A549 (cell line): Measurements from ENCODE around the gene CFAP100. TPM values are rescaled to one million over a fixed set of nuclear protein-coding genes. Genes with fewer than 3 reads are reported as not detected.

Experiments used
- ATAC-seq, 2 experiments: fragments of 200-7000 bp in 1 of 2; fragments of >200 bp in 1 of 2; cut with Nextera tagmentation in 1 of 2; cut with Tn5 transposase in 1 of 2; 3 replicates each; pipeline versions ENCODE4 v1.8.0 to v1.9.1; 2018 to 2020; ENCODE audit warnings: mild to moderate bottlenecking in 1 of 2, moderate library complexity in 1 of 2
- CTCF ChIA-PET: fragments of 300-600 bp; sonication (Branson Sonifier 250); formaldehyde crosslinking; extraction: SDS; loops from one replicate; lab custom pipeline; 2021; ENCODE audit warnings: antibody characterized with exemption, inconsistent platforms; lab: Yijun Ruan, JAX
- POLR2A ChIA-PET: fragments of 350-600 bp; formaldehyde crosslinking; extraction: SDS; loops from one replicate; lab custom pipeline; 2021; ENCODE audit warnings: antibody characterized with exemption, inconsistent platforms; lab: Yijun Ruan, JAX
- DNase-seq, 2 experiments: peaks; one replicate each; pipeline versions ENCODE4 v3.0.0 to v3.0.0-alpha.2; 2011 to 2016; ENCODE audit warnings: low read depth in 1 of 2, low spot score in 1 of 2
- FAIRE-seq: peaks from 2 replicates; lab custom pipeline; 2011; peaks lifted over from hg19 to GRCh38; lab: Jason Lieb, UNC
- H3K27ac ChIP-seq, 2 experiments: fragments of >200 bp; sonication (Bioruptor Twin); formaldehyde crosslinking; 3 replicates each; pipeline ENCODE4 v1.5.1; 2016 to 2017
- H3K4me1 ChIP-seq: fragments of >200 bp; sonication (Bioruptor Twin); formaldehyde crosslinking; 3 replicates; pipeline ENCODE4 v1.6.1; 2016
- H3K4me2 ChIP-seq: fragments of >200 bp; sonication (Bioruptor Twin); formaldehyde crosslinking; 3 replicates; pipeline ENCODE4 v1.6.1; 2016
- H3K4me3 ChIP-seq: fragments of >200 bp; sonication (Bioruptor Twin); formaldehyde crosslinking; 3 replicates; pipeline ENCODE4 v1.5.1; 2016
- H3K9me3 ChIP-seq: fragments of >200 bp; sonication (Bioruptor Twin); formaldehyde crosslinking; 3 replicates; pipeline ENCODE4 v1.6.1; 2016
- E2F6 ChIP-seq: IDR thresholded peaks from 2 replicates; pipeline ENCODE4 v1.6.1; 2012; ENCODE audit warnings: low read depth, borderline replicate concordance
- EHF ChIP-seq: fragments of 250-450 bp; sonication (Bioruptor Pico); IDR thresholded peaks from 2 replicates; pipeline ENCODE4 v1.5.0; 2020; ENCODE audit warnings: mild to moderate bottlenecking
- EHMT2 ChIP-seq: fragments of 200-600 bp; sonication (generic); IDR thresholded peaks from 2 replicates; pipeline ENCODE4 v1.6.1; 2016; ENCODE audit warnings: antibody characterized with exemption, low read depth, mild to moderate bottlenecking, moderate library complexity
- EP300 ChIP-seq, 2 experiments: fragments of >200 bp; sonication (Bioruptor Twin); formaldehyde crosslinking; IDR thresholded peaks; 2 replicates in 1 of 2; 3 replicates in 1 of 2; pipeline ENCODE4 v1.6.1; 2016 to 2017
- ESRRA ChIP-seq: fragments of 150-350 bp; IDR thresholded peaks from 2 replicates; pipeline ENCODE4 v1.6.1; 2014; ENCODE audit warnings: mild to moderate bottlenecking, low read length, borderline replicate concordance
- FOSB ChIP-seq: fragments of 250-450 bp; sonication (Bioruptor Pico); IDR thresholded peaks from 2 replicates; pipeline ENCODE4 v1.5.0; 2020; ENCODE audit warnings: mild to moderate bottlenecking, moderate library complexity
- FOXS1 ChIP-seq: fragments of 250-450 bp; sonication (Bioruptor Pico); IDR thresholded peaks from 2 replicates; pipeline ENCODE4 v1.5.0; 2020; ENCODE audit warnings: mild to moderate bottlenecking, moderate library complexity
- GATA3 ChIP-seq: IDR thresholded peaks from 2 replicates; pipeline ENCODE4 v1.6.1; 2012; ENCODE audit warnings: borderline replicate concordance
- HEYL ChIP-seq: fragments of 250-450 bp; sonication (Bioruptor Pico); IDR thresholded peaks from 2 replicates; pipeline ENCODE4 v1.8.0; 2021; ENCODE audit warnings: mild to moderate bottlenecking, moderate library complexity
- HOXA7 ChIP-seq: fragments of 250-450 bp; sonication (Bioruptor Pico); IDR thresholded peaks from 2 replicates; pipeline ENCODE4 v1.5.0; 2020; ENCODE audit warnings: mild to moderate bottlenecking, moderate library complexity
- HOXB13 ChIP-seq: fragments of 250-450 bp; sonication (Bioruptor Pico); IDR thresholded peaks from 2 replicates; pipeline ENCODE4 v1.5.0; 2020; ENCODE audit warnings: low read depth, mild to moderate bottlenecking, moderate library complexity
- JUN ChIP-seq, 2 experiments: fragments of >200 bp; sonication (Bioruptor Twin); formaldehyde crosslinking; IDR thresholded peaks; 2 replicates in 1 of 2; 3 replicates in 1 of 2; pipeline ENCODE4 v1.6.1; 2016 to 2017
- JUNB ChIP-seq: fragments of >200 bp; sonication (Bioruptor Twin); formaldehyde crosslinking; IDR thresholded peaks from 2 replicates; pipeline ENCODE4 v1.6.1; 2016
- KDM5A ChIP-seq: fragments of 200-600 bp; sonication (generic); IDR thresholded peaks from 2 replicates; pipeline ENCODE4 v1.6.1; 2016; ENCODE audit warnings: antibody characterized with exemption, mild to moderate bottlenecking
- MAFK ChIP-seq: fragments of 450-650 bp; IDR thresholded peaks from 2 replicates; pipeline ENCODE4 v1.6.1; 2014; ENCODE audit not compliant: partially characterized antibody
- NFE2L2 ChIP-seq: fragments of 150-350 bp; conservative IDR thresholded peaks from 2 replicates; pipeline ENCODE4 v1.6.1; 2014; ENCODE audit warnings: low read length
- NPAS2 ChIP-seq: fragments of 250-450 bp; sonication (Bioruptor Pico); IDR thresholded peaks from 2 replicates; pipeline ENCODE4 v1.8.0; 2022; ENCODE audit warnings: mild to moderate bottlenecking, moderate library complexity, borderline replicate concordance
- POLR2A ChIP-seq: IDR thresholded peaks from 2 replicates; pipeline ENCODE4 v1.6.1; 2012; ENCODE audit warnings: mild to moderate bottlenecking, low read length
- POLR2AphosphoS2 ChIP-seq: conservative IDR thresholded peaks from 2 replicates; pipeline ENCODE4 v1.6.1; 2012; ENCODE audit warnings: low read length, improper control_type of control experiment, inconsistent platforms
- RAD21 ChIP-seq, 2 experiments: fragments of >200 bp in 1 of 2; sonication (Bioruptor Twin) in 1 of 2; formaldehyde crosslinking in 1 of 2; IDR thresholded peaks in 1 of 2; conservative IDR thresholded peaks in 1 of 2; 2 replicates in 1 of 2; 3 replicates in 1 of 2; pipeline ENCODE4 v1.6.1; 2012 to 2018; ENCODE audit warnings: inconsistent platforms in 1 of 2
- RARB ChIP-seq: fragments of 250-450 bp; sonication (Bioruptor Pico); IDR thresholded peaks from 2 replicates; pipeline ENCODE4 v1.8.0; 2021; ENCODE audit warnings: mild to moderate bottlenecking, moderate library complexity
- RFX5 ChIP-seq: fragments of 450-650 bp; IDR thresholded peaks from 2 replicates; pipeline ENCODE4 v1.7.1; 2014; ENCODE audit warnings: antibody characterized with exemption, mild to moderate bottlenecking, moderate library complexity
- RNF2 ChIP-seq: fragments of 200-600 bp; sonication (generic); IDR thresholded peaks from 2 replicates; pipeline ENCODE4 v1.6.1; 2016; ENCODE audit warnings: low read depth, mild to moderate bottlenecking, antibody characterized with exemption, moderate library complexity, borderline replicate concordance
- SREBF2 ChIP-seq: fragments of 450-650 bp; IDR thresholded peaks from 2 replicates; pipeline ENCODE4 v1.6.1; 2014; ENCODE audit warnings: mild to moderate bottlenecking, moderate library complexity
- TP53 ChIP-seq: fragments of 250-450 bp; sonication (Bioruptor Pico); IDR thresholded peaks from 2 replicates; pipeline ENCODE4 v1.5.0; 2021; ENCODE audit warnings: mild to moderate bottlenecking, moderate library complexity
- ZC3H11A ChIP-seq: fragments of 450-650 bp; IDR thresholded peaks from 2 replicates; pipeline ENCODE4 v1.6.1; 2014; ENCODE audit warnings: antibody characterized with exemption, mild to moderate bottlenecking
- ZFP36 ChIP-seq: fragments of 450-650 bp; IDR thresholded peaks from 2 replicates; pipeline ENCODE4 v1.6.1; 2014; ENCODE audit warnings: borderline replicate concordance; ENCODE audit not compliant: partially characterized antibody
- ZNF302 ChIP-seq: fragments of 250-450 bp; sonication (Bioruptor Pico); IDR thresholded peaks from 2 replicates; pipeline ENCODE4 v1.9.0; 2021; ENCODE audit warnings: inconsistent platforms, mild to moderate bottlenecking, moderate library complexity
- WGBS: methylation state at CpG from one replicate; pipeline ENCODE4 v1.1.6; 2017; ENCODE audit errors: missing lambda C conversion rate; 5-methylcytosine and 5-hydroxymethylcytosine counted together
- polyA plus RNA-seq, 4 experiments: library from polyadenylated mRNA; depleted of rRNA in 3 of 4; stranded (reverse); fragments of >200 nt; fragmentation: RNase III in 1 of 4; extraction: RNeasy Plus Mini Kit Qiagen cat#74134 plus additional on column Dnase treatment in 1 of 4; gene quantifications; 2 replicates in 3 of 4; 3 replicates in 1 of 4; pipeline ENCODE4 v1.2.3, GENCODE V29; 2011 to 2017
- TF ChIP-seq, protein P1 (sequence below): fragments of >200 bp; sonication (Bioruptor Twin); formaldehyde crosslinking; IDR thresholded peaks from 2 replicates; pipeline ENCODE4 v1.6.1; 2016

Gene CFAP100
- polyA plus RNA-seq, 2 of the 4 experiments (the other 2 are of a cell fraction) = not detected

GRCh38 chr3:126369490-126369889, 25.2 kb upstream of the CFAP100 start:
- FAIRE-seq (no peak), ATAC-seq (no peak), DNase-seq (no peak)
- no peak overlapping the region for H3K4me2 ChIP-seq
- POLR2A ChIA-PET = no interaction called here
- CTCF ChIA-PET = no interaction called here
- TF ChIP-seq ZC3H11A (no peak), ZNF302 (no peak), E2F6 (no peak), ZFP36 (no peak), HOXA7 (CRISPR knock-in tag) (no peak), JUNB (no peak), POLR2AphosphoS2 (no peak), EHF (CRISPR knock-in tag) (no peak), HEYL (no peak), FOXS1 (CRISPR knock-in tag) (no peak), TP53 (CRISPR knock-in tag) (no peak), RNF2 (no peak), SREBF2 (no peak), POLR2A (no peak), EHMT2 (no peak), RARB (CRISPR knock-in tag) (no peak), FOSB (CRISPR knock-in tag) (no peak)
- TF ChIP-seq, protein P1, sequence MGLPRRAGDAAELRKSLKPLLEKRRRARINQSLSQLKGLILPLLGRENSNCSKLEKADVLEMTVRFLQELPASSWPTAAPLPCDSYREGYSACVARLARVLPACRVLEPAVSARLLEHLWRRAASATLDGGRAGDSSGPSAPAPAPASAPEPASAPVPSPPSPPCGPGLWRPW = no peak
- no peaks in the 10 kb centered on the region for H3K9me3 ChIP-seq
- H3K4me3 ChIP-seq = no peak overlapping the region
- no peaks in the 10 kb centered on the region for H3K4me1 ChIP-seq
- H3K27ac ChIP-seq = no peak overlapping the region
- WGBS = 73% methylated on average over 2 of the region's 2 CpGs

DNA sequence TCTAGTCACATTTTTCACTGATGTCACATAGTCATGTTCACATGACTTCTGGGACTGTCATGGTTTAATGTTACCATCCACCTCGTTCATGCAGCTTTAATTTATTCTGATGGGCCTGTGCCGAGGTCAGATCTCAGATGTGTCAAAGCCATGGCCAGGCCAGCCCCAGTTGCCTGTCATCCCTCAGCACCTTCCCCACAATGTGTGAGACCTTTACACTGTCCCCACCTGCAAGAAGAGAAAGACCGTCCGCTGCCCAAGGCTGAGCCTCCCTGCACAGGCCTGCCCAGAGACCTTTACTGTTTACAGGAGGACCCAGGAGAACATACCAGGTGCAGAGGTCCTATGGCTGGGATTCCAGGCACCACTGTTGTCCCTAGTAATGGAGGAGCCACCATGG, 24.7 kb upstream of the CFAP100 start:
- no peak for ATAC-seq
- WGBS = 11% methylated on average over 2 of the region's 4 CpGs
- CTCF ChIA-PET = interaction anchor here (1.1 kb wide), 1 partner anchor 236 kb away, joined by 3 read pairs; no protein-coding TSS in a partner anchor

DNA sequence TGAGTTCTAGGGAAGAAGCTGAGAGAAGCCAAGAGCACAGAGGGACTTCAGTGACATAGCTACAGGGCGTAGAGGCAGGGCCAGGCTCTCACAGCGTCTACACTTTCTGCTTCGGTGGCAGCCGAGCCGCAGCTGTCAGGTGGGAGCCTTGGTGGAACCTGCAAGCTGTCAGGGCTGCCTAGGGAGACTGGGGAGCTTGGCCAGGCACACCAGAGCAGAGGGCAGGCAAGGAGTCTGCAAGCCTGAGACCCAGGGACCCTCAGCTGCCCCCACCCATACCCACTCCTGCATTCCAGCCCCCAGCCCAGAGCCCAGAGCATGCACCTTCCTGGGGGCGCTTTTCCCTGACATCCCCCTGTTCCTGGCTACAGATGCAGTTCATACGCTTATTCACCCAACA, 24.1 kb upstream of the CFAP100 start:
- TF ChIP-seq POLR2AphosphoS2 (no peak), RARB (CRISPR knock-in tag) (no peak), HOXA7 (CRISPR knock-in tag) (no peak), MAFK (no peak), ESRRA (no peak), EP300 (IDR thresholded peaks at IDR 0.05) (no peak), NPAS2 (no peak), HOXB13 (CRISPR knock-in tag) (no peak), EHF (CRISPR knock-in tag) (no peak), GATA3 (no peak), JUN (IDR thresholded peaks at IDR 0.05) (no peak)
- 63% methylated on average over 6 of the region's 7 CpGs for WGBS
- FAIRE-seq (no peak), ATAC-seq (no peak), DNase-seq (no peak)
- Histone ChIP-seq H3K4me1 (no peaks in the 10 kb centered on the region), H3K27ac (no peak overlapping the region), H3K4me3 (no peak overlapping the region), H3K4me2 (no peak overlapping the region), H3K9me3 (no peaks in the 10 kb centered on the region)
- ChIA-PET CTCF (interaction anchor here (1.1 kb wide), 1 partner anchor 237 kb away, joined by 3 read pairs; no protein-coding TSS in a partner anchor), POLR2A (no interaction called here)

More for the DNA sequence above, 24.7 kb upstream of the CFAP100 start:
- DNase-seq (no peak), FAIRE-seq (no peak)
- Histone ChIP-seq H3K9me3 (no peaks in the 10 kb centered on the region), H3K4me2 (no peak overlapping the region), H3K27ac (no peak overlapping the region), H3K4me3 (no peak overlapping the region), H3K4me1 (no peaks in the 10 kb centered on the region)
- TF ChIP-seq NFE2L2 (no peak), RAD21 (conservative IDR thresholded peaks at IDR 0.05 in 1 of 2, IDR thresholded peaks at IDR 0.05 in 1 of 2) (no peak), RFX5 (no peak), MAFK (no peak), ZC3H11A (no peak), TP53 (CRISPR knock-in tag) (no peak), KDM5A (no peak), GATA3 (no peak), HOXA7 (CRISPR knock-in tag) (no peak)
- POLR2A ChIA-PET = no interaction called here
